Measurements from ENCODE around the gene TKT. TPM values are rescaled to one million over a fixed set of nuclear protein-coding genes. Genes with fewer than 3 reads are reported as not detected.

TKT gene
- 288 and 322 TPM in 2 replicates for total RNA-seq

GRCh38 chr3:53255775-53256703, at the start of gene TKT:
Gene TKT, minus strand, starts transcription at chr3:53256022. Its CDS starts 80 bp downstream, at chr3:53255942.

Other genes with a start within 250 kb of the TKT start
- 5.0 and 5.9 TPM in 2 replicates for gene SFMBT1, start 209.9 kb downstream of the TKT start, total RNA-seq
- gene RFT1, start 125.6 kb downstream of the TKT start, total RNA-seq, result 9.0 and 30.3 TPM in 2 replicates
- 1.7 and 5.6 TPM in 2 replicates for gene PRKCD, start 94.8 kb downstream of the TKT start, total RNA-seq
- gene DCP1A, start 91.5 kb upstream of the TKT start, total RNA-seq, result 9.4 and 10.7 TPM in 2 replicates
- gene CACNA1D, start 238.6 kb upstream of the TKT start, total RNA-seq, result 0.19 and 0.85 TPM in 2 replicates